KOPT-K1 (cell line): ENCODE measurements around the gene MINDY4.
"Not testable (repeated sequence)": the region's sequence is repeated elsewhere in the genome, so short reads cannot be mapped to it uniquely, and the experiment has no call there.

ENCODE experiments used
- H3K27ac ChIP-seq: fragments of 200-600 bp; sonication (generic); 2 replicates; pipeline ENCODE4 v1.5.1; 2016; ENCODE audit warnings: antibody characterized with exemption, mild to moderate bottlenecking, low read depth, low read length; ENCODE audit not compliant: poor library complexity, severe bottlenecking
- H3K36me3 ChIP-seq: fragments of 200-600 bp; sonication (generic); 2 replicates; pipeline ENCODE4 v1.5.1; 2017; ENCODE audit warnings: antibody characterized with exemption, mild to moderate bottlenecking, low read length, moderate library complexity; ENCODE audit not compliant: insufficient read depth
- H3K9me3 ChIP-seq: fragments of 200-600 bp; sonication (generic); 2 replicates; pipeline ENCODE4 v1.5.1; 2017; ENCODE audit warnings: antibody characterized with exemption, low read length, mild to moderate bottlenecking; ENCODE audit not compliant: insufficient read depth, poor library complexity, severe bottlenecking

The MINDY4 gene

DNA sequence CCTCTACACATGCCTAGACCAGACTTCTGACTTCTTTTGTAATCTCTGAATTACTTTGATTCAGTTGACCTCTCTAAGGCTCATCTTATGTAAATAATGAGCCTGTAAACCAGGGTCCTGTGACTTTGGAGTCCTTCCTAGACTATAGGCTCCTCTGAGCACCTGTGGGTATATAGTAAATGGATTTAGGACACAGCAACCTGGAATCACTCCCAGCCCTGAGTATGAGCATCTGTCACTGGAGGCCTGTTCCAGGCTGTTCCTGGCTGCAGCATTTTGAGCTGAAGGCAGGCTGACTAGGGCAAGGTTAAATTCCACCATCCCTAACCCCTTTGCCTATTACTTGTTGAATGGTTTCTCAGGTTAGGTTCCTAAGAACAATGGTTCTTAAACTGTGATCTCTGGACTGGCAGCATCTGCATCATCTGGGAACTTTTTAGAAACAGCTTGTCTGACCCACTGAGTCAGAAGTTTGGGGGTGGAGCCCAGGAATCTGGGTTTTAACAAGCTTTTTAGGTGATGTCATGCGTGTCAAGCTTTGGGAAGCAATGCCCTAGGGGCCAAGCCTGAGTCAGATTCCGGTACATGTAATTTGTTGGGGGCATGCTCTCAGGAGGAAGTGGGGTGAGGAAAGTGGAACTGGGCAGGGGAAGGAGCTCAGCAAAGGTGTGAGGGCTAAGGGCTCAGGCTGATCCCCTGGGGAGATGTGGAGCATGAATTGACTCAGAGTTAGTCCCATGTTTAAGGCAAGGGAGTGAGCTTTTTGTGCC is 28.2 kb downstream of the MINDY4 start:
- Histone ChIP-seq H3K27ac (no peak overlapping the region), H3K36me3 (no peaks in the 10 kb centered on the region), H3K9me3 (no peaks in the 10 kb centered on the region)

DNA sequence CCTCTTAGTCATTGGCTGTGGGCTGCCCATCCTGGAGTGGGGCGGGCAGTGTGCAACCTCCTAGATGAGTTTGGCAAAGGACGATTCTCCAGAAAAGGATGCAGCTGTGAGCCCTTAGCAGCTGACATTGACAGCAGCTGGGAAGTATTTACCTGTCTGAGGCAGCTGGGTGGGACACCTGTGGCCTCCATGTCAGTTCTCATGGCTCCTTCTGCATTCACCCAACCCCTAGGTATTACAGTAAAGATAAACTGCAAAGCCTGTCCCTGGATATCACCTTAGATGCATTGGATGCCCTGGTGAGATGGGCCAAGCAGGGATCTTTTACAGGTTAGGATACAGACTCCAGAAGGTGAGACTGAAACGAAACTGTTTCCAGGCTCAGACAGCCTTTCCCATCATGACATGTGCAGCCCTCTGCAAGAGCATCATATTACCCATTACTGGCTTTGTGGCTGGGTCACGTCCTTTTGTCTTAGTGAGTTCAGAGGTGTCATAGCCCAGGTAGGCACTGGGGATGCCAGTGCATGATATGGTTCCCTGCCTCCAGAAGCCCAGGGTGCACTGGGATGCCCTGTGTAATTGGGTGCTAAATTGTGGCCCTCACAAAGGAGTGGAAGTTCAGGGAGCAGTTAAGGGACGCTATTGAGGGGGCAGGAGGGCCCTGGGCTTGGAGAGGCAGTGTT is 28.9 kb downstream of the MINDY4 start:
- H3K27ac ChIP-seq = no peak overlapping the region
- no peaks in the 10 kb centered on the region for H3K9me3 ChIP-seq
- H3K36me3 ChIP-seq = no peaks in the 10 kb centered on the region

DNA sequence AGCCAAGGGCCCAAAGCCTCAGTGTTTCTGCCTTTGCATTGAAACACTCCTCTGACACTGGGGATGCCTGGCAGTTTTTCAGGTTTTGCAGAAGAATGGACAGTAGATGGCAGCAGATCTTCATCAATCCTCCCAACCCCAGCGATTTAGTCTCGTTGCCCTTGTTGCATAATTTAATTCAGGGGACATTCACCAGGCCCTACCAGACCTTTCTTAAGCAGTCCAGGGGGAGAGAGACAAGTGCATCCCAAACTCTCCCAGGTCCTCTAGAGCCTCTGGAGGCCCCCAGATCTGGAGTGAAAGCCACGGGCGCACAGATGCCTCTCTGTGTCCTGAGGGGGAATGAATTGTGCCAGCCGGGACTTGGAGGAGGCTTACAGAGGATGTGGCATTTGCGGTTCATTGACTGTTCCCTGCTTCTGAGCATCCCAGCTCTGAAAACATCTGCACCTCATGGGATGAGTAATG is 29.6 kb downstream of the MINDY4 start:
- Histone ChIP-seq H3K9me3 (no peaks in the 10 kb centered on the region), H3K27ac (no peak overlapping the region), H3K36me3 (no peaks in the 10 kb centered on the region)

DNA sequence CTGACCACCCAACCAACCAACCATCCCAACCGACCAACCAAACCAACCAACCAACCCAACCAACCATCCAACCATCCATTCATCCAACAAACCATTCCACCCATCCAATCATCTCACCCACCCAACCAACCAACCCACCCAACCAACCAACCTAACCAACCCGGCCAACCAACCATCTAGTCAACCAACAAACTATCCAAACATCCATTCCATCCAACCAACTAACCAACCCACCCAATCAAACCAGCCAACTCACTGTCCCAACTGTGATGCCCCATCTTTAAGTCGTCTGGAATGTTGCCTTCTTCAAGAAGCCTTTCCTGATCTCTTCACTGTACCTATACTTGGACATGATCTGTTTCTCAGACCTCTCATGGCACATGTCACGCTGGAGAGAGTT is 31.6 kb downstream of the MINDY4 start:
- Histone ChIP-seq H3K27ac (no peak overlapping the region), H3K9me3 (no peaks in the 10 kb centered on the region), H3K36me3 (no peaks in the 10 kb centered on the region)

DNA sequence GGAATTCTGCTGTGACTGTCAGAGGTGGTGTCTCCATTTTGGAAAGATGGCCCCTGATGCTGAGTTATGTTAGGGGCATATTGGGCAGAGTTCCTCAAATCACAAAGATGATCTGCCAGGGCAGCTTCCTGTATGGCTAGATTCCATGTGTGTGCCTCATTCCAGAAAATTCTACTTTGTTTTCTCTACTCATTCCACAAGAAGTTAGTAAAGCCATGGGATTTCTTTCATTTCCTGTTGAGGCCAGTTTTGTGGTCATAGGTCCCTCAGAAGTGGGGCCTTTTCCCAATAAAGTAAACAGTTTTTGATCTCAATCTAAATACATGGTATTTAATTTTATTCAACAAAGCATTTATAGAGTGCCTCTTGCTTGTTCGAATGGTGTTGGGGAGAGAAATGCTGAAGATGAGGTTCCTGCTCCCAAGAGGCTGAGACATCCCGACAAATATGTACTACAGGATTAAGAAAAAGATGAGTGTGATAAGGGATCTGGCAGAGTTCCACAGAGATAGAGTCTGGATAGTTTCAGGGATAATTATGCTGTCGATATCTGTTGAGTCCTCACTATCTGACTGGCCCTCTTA is 33.0 kb downstream of the MINDY4 start:
- H3K27ac ChIP-seq = no peak overlapping the region
- no peaks in the 10 kb centered on the region for H3K36me3 ChIP-seq
- no peaks in the 10 kb centered on the region for H3K9me3 ChIP-seq

DNA sequence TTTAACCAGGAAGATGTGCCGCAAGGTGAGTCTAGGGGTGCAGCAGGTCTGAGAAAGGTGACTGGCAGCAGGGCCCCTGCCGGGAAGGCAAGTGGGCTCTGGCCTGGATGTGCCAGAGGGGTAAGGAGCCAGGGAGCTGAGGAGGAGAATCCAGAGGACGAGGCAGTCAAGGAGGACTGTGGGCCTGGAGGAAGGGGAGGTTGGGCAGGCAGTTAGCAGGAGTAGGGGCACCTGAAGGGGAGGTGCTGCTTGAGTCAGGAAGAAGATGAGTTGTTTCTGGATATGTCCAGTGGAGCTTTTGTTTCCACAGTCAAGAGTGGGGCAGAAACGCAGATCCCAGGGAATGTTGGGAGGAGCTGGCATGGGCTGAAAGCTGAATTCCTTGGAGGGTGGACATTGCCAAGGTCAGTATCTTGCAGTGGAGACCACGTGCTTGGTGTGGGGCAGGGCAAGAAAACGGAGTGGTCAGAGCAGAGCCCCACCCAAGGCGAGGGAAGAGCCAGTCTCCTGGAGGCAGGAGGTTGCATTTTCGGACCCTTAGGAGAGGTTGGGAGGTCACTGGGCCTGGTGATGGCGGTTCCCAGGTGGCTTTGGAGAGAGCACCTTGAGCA is 34.0 kb downstream of the MINDY4 start:
- no peaks in the 10 kb centered on the region for H3K9me3 ChIP-seq
- H3K27ac ChIP-seq = no peak overlapping the region

DNA sequence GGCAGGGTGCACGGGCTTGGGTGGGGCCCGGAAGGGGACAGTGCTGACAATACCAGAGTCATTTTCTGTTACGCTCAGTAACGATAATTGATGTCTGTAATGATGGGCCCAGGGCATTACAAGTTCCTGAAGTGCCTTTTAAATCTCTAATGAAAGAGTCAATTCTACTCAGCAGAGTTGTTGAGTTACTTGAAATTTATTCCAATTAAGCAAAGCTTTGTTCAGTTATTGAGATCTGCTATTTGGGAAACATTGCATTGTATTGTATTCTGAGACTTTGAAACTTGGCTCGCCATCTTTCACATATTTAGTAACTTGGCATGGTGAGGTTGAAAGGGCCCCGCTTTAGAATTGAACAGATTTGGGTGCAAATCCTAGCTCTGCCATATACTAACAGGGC is 34.7 kb downstream of the MINDY4 start:
- Histone ChIP-seq H3K36me3 (no peaks in the 10 kb centered on the region), H3K27ac (no peak overlapping the region), H3K9me3 (no peaks in the 10 kb centered on the region)

More for the DNA sequence above, 34.0 kb downstream of the MINDY4 start:
- no peaks in the 10 kb centered on the region for H3K36me3 ChIP-seq

DNA sequence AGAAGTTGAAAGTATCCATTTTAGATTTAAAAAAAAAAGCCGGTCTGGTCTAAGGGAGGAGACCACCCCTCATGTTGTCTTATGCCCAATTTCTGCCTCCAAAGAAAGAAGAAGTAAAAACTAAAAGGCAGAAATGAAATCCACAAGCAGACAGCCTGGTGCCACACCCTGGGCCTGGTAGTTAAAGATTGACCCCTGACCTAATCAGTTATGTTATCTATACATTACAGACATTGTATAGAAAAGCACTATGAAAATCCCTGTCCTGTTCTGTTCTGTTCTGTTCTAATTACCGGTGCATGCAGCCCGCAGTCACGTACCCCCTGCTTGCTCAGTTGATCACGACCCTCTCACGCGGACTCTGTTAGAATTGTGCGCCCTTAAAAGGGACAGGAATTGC is 36.3 kb downstream of the MINDY4 start:
- H3K36me3 ChIP-seq, H3K9me3 ChIP-seq, H3K27ac ChIP-seq: not testable (repeated sequence)

DNA sequence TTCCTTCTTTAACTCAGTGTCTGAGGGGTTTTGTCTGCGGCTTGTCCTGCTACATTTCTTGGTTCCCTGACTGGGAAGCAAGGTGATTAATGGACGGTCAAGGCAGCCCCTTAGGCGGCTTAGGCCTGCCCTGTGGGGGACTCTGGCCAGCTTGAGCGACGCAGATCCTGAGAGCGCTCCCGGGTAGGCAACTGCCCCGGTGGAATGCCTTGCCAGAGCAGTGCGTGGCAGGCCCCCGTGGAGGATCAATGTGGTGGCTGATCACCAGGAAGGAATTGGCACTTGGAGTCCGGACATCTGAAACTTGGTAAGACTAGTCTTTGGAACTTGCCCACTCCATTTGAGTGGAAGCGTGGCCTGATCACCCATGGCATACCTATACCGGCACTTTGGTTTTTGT is 36.7 kb downstream of the MINDY4 start:
- H3K36me3 ChIP-seq, H3K9me3 ChIP-seq, H3K27ac ChIP-seq: not testable (repeated sequence)

DNA sequence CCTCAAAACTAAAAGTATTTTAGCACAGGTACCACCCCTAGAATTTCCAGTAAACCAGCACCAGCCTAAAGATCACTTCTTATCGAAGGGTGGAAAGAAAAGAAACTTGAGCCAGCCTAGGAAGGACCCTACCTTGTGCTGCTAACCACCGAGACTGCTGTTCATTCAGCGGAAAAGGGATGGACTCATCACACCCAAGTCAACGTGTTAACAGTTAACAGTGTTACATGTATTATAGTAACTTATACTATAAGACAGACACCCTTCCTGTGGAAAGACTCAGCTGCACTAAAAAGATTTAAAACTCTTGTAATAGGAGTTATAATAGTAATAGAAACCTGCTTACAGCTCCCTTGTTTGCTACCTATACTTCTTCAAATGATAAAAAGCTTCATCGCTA is 39.8 kb downstream of the MINDY4 start:
- no peaks in the 10 kb centered on the region for H3K9me3 ChIP-seq
- no peak overlapping the region for H3K27ac ChIP-seq
- H3K36me3 ChIP-seq = no peaks in the 10 kb centered on the region

DNA sequence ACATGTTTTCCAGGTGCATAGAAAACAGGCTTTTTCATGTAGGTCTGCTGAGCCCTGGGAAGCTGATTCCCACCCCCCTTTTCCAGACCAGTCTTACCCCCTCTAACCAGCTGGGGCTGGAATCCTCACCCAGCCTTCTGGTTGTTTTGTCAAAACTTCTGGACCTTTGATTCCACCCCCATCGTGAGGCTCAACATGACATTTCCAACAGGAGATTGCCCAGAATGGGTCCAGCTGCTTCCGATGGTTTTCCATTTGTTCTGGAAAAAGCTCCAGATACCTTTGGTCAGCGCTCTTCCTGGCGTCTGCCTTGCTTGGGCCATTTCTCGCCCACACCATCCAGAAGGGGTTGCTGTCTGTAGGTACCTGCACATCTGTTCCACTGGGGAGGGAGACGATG is 41.5 kb downstream of the MINDY4 start:
- Histone ChIP-seq H3K36me3 (no peaks in the 10 kb centered on the region), H3K9me3 (no peaks in the 10 kb centered on the region), H3K27ac (no peak overlapping the region)

DNA sequence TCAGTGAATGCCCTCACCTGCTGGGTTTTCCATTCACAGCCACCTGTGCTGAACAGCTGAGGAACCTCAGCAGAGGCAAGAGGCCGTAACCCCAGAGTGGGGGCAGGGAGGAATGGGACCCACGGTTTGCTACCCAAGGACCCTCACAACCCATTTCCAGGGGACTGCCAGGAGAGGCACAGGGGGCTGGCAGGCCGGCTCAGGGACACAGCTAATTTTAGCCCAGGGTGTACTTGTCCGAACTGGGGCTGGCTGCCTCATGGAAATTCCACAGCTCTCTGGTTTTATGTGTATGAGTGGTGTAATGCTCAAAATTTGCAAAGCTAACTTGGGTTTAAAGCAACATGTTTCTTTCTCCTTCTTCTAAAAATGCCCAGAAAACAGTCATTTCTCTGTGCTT is 42.2 kb downstream of the MINDY4 start:
- no peaks in the 10 kb centered on the region for H3K36me3 ChIP-seq
- H3K27ac ChIP-seq = no peak overlapping the region
- no peaks in the 10 kb centered on the region for H3K9me3 ChIP-seq

DNA sequence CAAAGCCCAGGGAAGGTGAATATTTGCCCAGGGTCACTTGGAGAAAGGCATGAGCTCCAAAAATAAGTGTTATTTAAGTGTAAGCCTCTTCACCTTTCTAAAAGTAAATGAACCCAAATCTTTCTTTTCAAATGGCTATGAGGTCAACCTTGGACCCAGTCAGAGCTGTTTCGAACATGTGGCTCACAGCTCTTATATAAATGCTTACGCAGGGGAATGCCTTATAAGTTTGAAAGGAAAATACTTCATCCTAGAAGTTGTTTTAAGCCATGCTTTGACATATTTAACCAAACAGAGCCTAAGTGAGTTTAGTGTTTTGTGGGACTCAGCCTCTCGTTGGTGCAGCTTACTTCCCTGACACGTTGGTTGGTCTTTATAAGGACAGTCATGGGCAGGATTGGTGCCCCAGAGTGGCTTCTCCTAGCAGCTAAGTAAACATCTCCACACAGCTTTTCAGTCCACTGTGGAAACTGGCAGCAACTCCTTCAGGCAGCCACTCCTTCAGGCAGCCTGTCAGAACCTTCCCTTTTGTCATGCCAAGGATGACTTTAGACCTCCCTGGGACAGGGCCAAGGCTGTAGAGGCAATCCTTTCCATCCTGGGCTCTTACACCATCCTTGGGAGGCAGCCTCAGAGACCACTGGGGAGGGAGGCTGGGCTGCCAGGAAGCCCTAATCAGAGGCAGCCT is 43.6 kb downstream of the MINDY4 start:
- H3K27ac ChIP-seq = no peak overlapping the region
- no peaks in the 10 kb centered on the region for H3K9me3 ChIP-seq
- no peaks in the 10 kb centered on the region for H3K36me3 ChIP-seq

DNA sequence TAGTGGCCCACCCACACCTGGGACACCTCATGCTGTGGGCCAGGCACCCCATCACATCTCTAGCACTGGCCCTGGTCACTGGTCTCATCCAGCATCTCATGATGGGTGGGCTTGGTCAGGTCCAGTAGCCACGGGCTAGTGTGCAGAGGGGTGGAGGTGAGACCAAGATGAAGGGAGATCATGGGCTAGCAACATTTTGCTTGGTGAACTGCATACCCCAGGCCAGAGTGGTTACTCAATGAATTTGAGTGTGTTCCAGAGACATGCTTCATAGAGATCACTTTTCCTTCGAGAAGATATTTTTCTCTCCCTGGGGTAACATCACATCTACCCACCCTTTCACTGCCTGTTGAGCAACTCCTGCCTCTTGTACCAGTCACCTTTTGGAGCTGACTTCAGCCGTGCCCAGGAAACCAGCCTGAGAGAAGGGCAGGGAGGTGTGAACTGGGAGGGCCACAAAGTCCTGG is 44.2 kb downstream of the MINDY4 start:
- Histone ChIP-seq H3K36me3 (no peaks in the 10 kb centered on the region), H3K27ac (no peak overlapping the region), H3K9me3 (no peaks in the 10 kb centered on the region)
